ENCODE data around the gene HECTD4.

The HECTD4 gene

GRCh38 chr12:112421363-112421762, 39.1 kb upstream of the HECTD4 start:
- Histone ChIP-seq H3K4me3 (ENCODE audit: low read length in 2 of 2) (no peak overlapping the region), H2BK12ac (ENCODE audit: low read length) (no peak overlapping the region), H3K9ac (ENCODE audit: low read depth, low read length, poor library complexity) (no peak overlapping the region), H3K4me1 (ENCODE audit: control insufficient read depth in 2 of 2, insufficient read depth in 1 of 2, low read depth in 1 of 2, low read length in 2 of 2) (peaks cover 0 to 3% of the 10 kb centered on the region in 2 donors), H2BK15ac (ENCODE audit: low read length) (no peak overlapping the region), H2BK5ac (ENCODE audit: low read length) (no peak overlapping the region), H3K23ac (ENCODE audit: low read depth, low read length, poor library complexity) (no peak overlapping the region), H3K36me3 (replicated peaks in 1 of 2; ENCODE audit: control insufficient read depth in 2 of 2, insufficient read depth in 2 of 2, low read length in 2 of 2) (peaks cover 0 to 7% of the 10 kb centered on the region in 2 donors), H4K91ac (ENCODE audit: low read depth, low read length, poor library complexity) (no peak overlapping the region), H3K4me2 (ENCODE audit: insufficient read depth, low read length, poor library complexity, severe bottlenecking) (no peak overlapping the region), H3K9me3 (replicated peaks in 1 of 2; ENCODE audit: control insufficient read depth in 2 of 2, insufficient read depth in 1 of 2, low read depth in 1 of 2, low read length in 2 of 2) (no peaks in the 10 kb centered on the region), H3K14ac (ENCODE audit: low read length) (no peak overlapping the region), H4K8ac (ENCODE audit: low read depth, low read length) (no peak overlapping the region), H3K79me1 (ENCODE audit: low read depth, low read length) (peaks cover 5% of the 10 kb centered on the region), H3K4ac (ENCODE audit: low read length) (no peak overlapping the region), H2AK5ac (ENCODE audit: low read depth, low read length) (no peak overlapping the region), H3K27ac (replicated peaks; ENCODE audit: low read length) (no peak overlapping the region), H2BK120ac (ENCODE audit: low read depth, low read length) (no peak overlapping the region), H2AFZ (ENCODE audit: low read length) (no peak overlapping the region), H3K18ac (ENCODE audit: low read length) (no peak overlapping the region), H3K27me3 (ENCODE audit: control insufficient read depth in 3 of 3, insufficient read depth in 3 of 3, low read depth in 1 of 3, low read length in 3 of 3) (no peaks in the 10 kb centered on the region)
- WGBS, 2 donors (ENCODE audit: extremely low coverage in 2 of 2, insufficient read length in 2 of 2, insufficient replicate concordance in 1 of 2) = no CpG with 5 or more reads among the region's 1 CpG
- no peak for DNase-seq (ENCODE audit: low spot score)

GRCh38 chr12:112420740-112421139, 38.5 kb upstream of the HECTD4 start:
- Histone ChIP-seq H3K4ac (ENCODE audit: low read length) (no peak overlapping the region), H3K27ac (replicated peaks; ENCODE audit: low read length) (no peak overlapping the region), H3K14ac (ENCODE audit: low read length) (no peak overlapping the region), H2AK5ac (ENCODE audit: low read depth, low read length) (no peak overlapping the region), H2BK120ac (ENCODE audit: low read depth, low read length) (no peak overlapping the region), H3K4me1 (ENCODE audit: control insufficient read depth in 2 of 2, insufficient read depth in 1 of 2, low read depth in 1 of 2, low read length in 2 of 2) (peaks cover 0 to 3% of the 10 kb centered on the region in 2 donors), H2BK12ac (ENCODE audit: low read length) (no peak overlapping the region), H3K36me3 (replicated peaks in 1 of 2; ENCODE audit: control insufficient read depth in 2 of 2, insufficient read depth in 2 of 2, low read length in 2 of 2) (peaks cover 0 to 2% of the 10 kb centered on the region in 2 donors), H3K9me3 (replicated peaks in 1 of 2; ENCODE audit: control insufficient read depth in 2 of 2, insufficient read depth in 1 of 2, low read depth in 1 of 2, low read length in 2 of 2) (no peaks in the 10 kb centered on the region), H3K4me3 (ENCODE audit: low read length in 2 of 2) (no peak overlapping the region), H3K79me1 (ENCODE audit: low read depth, low read length) (peaks cover 5% of the 10 kb centered on the region), H3K27me3 (ENCODE audit: control insufficient read depth in 3 of 3, insufficient read depth in 3 of 3, low read depth in 1 of 3, low read length in 3 of 3) (no peaks in the 10 kb centered on the region), H2BK5ac (ENCODE audit: low read length) (no peak overlapping the region), H3K18ac (ENCODE audit: low read length) (no peak overlapping the region), H2BK15ac (ENCODE audit: low read length) (no peak overlapping the region), H2AFZ (ENCODE audit: low read length) (no peak overlapping the region), H3K23ac (ENCODE audit: low read depth, low read length, poor library complexity) (no peak overlapping the region), H4K91ac (ENCODE audit: low read depth, low read length, poor library complexity) (no peak overlapping the region), H4K8ac (ENCODE audit: low read depth, low read length) (no peak overlapping the region), H3K4me2 (ENCODE audit: insufficient read depth, low read length, poor library complexity, severe bottlenecking) (no peak overlapping the region), H3K9ac (ENCODE audit: low read depth, low read length, poor library complexity) (no peak overlapping the region)
- no peak for DNase-seq (ENCODE audit: low spot score)
- WGBS, 2 donors (ENCODE audit: extremely low coverage in 2 of 2, insufficient read length in 2 of 2, insufficient replicate concordance in 1 of 2) = no CpG with 5 or more reads among the region's 3 CpGs

GRCh38 chr12:112419297-112420133, 37.3 kb upstream of the HECTD4 start:
- no peak overlapping the region for H3K27ac ChIP-seq (replicated peaks; ENCODE audit: low read length)
- no peak overlapping the region for H3K14ac ChIP-seq (ENCODE audit: low read length)
- H3K79me1 ChIP-seq (ENCODE audit: low read depth, low read length) = peaks cover 1% of the 10 kb centered on the region
- peak overlapping the region; percentile 71 for H3K9ac ChIP-seq (ENCODE audit: low read depth, low read length, poor library complexity)
- peak overlapping the region; percentile 77 to 94 for H3K4me3 ChIP-seq (ENCODE audit: low read length in 2 of 2)
- peak overlapping the region; percentile 94 for H3K23ac ChIP-seq (ENCODE audit: low read depth, low read length, poor library complexity)
- no CpG with 5 or more reads among the region's 31 CpGs for WGBS, 2 donors (ENCODE audit: extremely low coverage in 2 of 2, insufficient read length in 2 of 2, insufficient replicate concordance in 1 of 2)
- peaks cover 0 to 3% of the 10 kb centered on the region in 2 donors for H3K4me1 ChIP-seq (ENCODE audit: control insufficient read depth in 2 of 2, insufficient read depth in 1 of 2, low read depth in 1 of 2, low read length in 2 of 2)
- peak overlapping the region; percentile 4 for H3K4ac ChIP-seq (ENCODE audit: low read length)
- no peak overlapping the region for H2BK120ac ChIP-seq (ENCODE audit: low read depth, low read length)
- peak; percentile 35 for DNase-seq (ENCODE audit: low spot score)
- no peak overlapping the region for H2BK12ac ChIP-seq (ENCODE audit: low read length)
- H3K9me3 ChIP-seq (replicated peaks in 1 of 2; ENCODE audit: control insufficient read depth in 2 of 2, insufficient read depth in 1 of 2, low read depth in 1 of 2, low read length in 2 of 2) = no peaks in the 10 kb centered on the region
- H2AK5ac ChIP-seq (ENCODE audit: low read depth, low read length) = peak overlapping the region; percentile 20
- peak overlapping the region; percentile 93 for H2BK5ac ChIP-seq (ENCODE audit: low read length)
- peak overlapping the region; percentile 99 for H2AFZ ChIP-seq (ENCODE audit: low read length)
- peak overlapping the region; percentile 59 for H3K4me2 ChIP-seq (ENCODE audit: insufficient read depth, low read length, poor library complexity, severe bottlenecking)
- H2BK15ac ChIP-seq (ENCODE audit: low read length) = no peak overlapping the region
- peak overlapping the region; percentile 48 for H3K18ac ChIP-seq (ENCODE audit: low read length)
- H3K36me3 ChIP-seq (replicated peaks in 1 of 2; ENCODE audit: control insufficient read depth in 2 of 2, insufficient read depth in 2 of 2, low read length in 2 of 2) = no peaks in the 10 kb centered on the region
- H4K8ac ChIP-seq (ENCODE audit: low read depth, low read length) = no peak overlapping the region
- no peaks in the 10 kb centered on the region for H3K27me3 ChIP-seq (ENCODE audit: control insufficient read depth in 3 of 3, insufficient read depth in 3 of 3, low read depth in 1 of 3, low read length in 3 of 3)
- no peak overlapping the region for H4K91ac ChIP-seq (ENCODE audit: low read depth, low read length, poor library complexity)

- H3K18ac ChIP-seq (ENCODE audit: low read length) = peak within 1 kb of the TSS; percentile 99
- H2AFZ ChIP-seq (ENCODE audit: low read length) = peak within 1 kb of the TSS; percentile 99
- no peaks in the 10 kb centered on the region for H3K9me3 ChIP-seq (replicated peaks in 1 of 2; ENCODE audit: control insufficient read depth in 2 of 2, insufficient read depth in 1 of 2, low read depth in 1 of 2, low read length in 2 of 2)
- H3K14ac ChIP-seq (ENCODE audit: low read length) = peak within 1 kb of the TSS; percentile 99
- H3K27me3 ChIP-seq (ENCODE audit: control insufficient read depth in 3 of 3, insufficient read depth in 3 of 3, low read depth in 1 of 3, low read length in 3 of 3) = no peaks in the 10 kb centered on the region
- peak within 1 kb of the TSS; percentile 98 for H3K9ac ChIP-seq (ENCODE audit: low read depth, low read length, poor library complexity)
- H3K4me3 ChIP-seq (ENCODE audit: low read length in 2 of 2) = peak within 1 kb of the TSS; percentile 77 to 94
- no peak within 1 kb of the TSS for H2BK12ac ChIP-seq (ENCODE audit: low read length)
- H2AK5ac ChIP-seq (ENCODE audit: low read depth, low read length) = peak within 1 kb of the TSS; percentile 20
- peak within 1 kb of the TSS; percentile 92 for H3K4me2 ChIP-seq (ENCODE audit: insufficient read depth, low read length, poor library complexity, severe bottlenecking)
- H3K4ac ChIP-seq (ENCODE audit: low read length) = peak within 1 kb of the TSS; percentile 4
- H3K79me1 ChIP-seq (ENCODE audit: low read depth, low read length) = peaks cover 1% of the 10 kb centered on the region
- no CpG with 5 or more reads among the region's 89 CpGs for WGBS, 2 donors (ENCODE audit: extremely low coverage in 2 of 2, insufficient read length in 2 of 2, insufficient replicate concordance in 1 of 2)
- DNase-seq (ENCODE audit: low spot score) = peak; percentile 83
- H4K8ac ChIP-seq (ENCODE audit: low read depth, low read length) = peak within 1 kb of the TSS; percentile 7
- no peak within 1 kb of the TSS for H2BK120ac ChIP-seq (ENCODE audit: low read depth, low read length)
- no peak within 1 kb of the TSS for H4K91ac ChIP-seq (ENCODE audit: low read depth, low read length, poor library complexity)
- H3K4me1 ChIP-seq (ENCODE audit: control insufficient read depth in 2 of 2, insufficient read depth in 1 of 2, low read depth in 1 of 2, low read length in 2 of 2) = peaks cover 0 to 3% of the 10 kb centered on the region in 2 donors
- H3K27ac ChIP-seq (replicated peaks; ENCODE audit: low read length) = peak within 1 kb of the TSS; percentile 69
- peak within 1 kb of the TSS; percentile 93 for H2BK5ac ChIP-seq (ENCODE audit: low read length)
- H3K36me3 ChIP-seq (replicated peaks in 1 of 2; ENCODE audit: control insufficient read depth in 2 of 2, insufficient read depth in 2 of 2, low read length in 2 of 2) = no peaks in the 10 kb centered on the region
- peak within 1 kb of the TSS; percentile 94 for H3K23ac ChIP-seq (ENCODE audit: low read depth, low read length, poor library complexity)
- no peak within 1 kb of the TSS for H2BK15ac ChIP-seq (ENCODE audit: low read length)
Observed at GRCh38 chr12:112418608-112419296, 36.5 kb upstream of the HECTD4 start, which contains the start of gene PTPN11. Gene PTPN11, plus strand, starts transcription at chr12:112418947. Its CDS starts 165 bp downstream, at chr12:112419112.

All from neuronal stem cell (in vitro differentiated cells).